GM21576 (cell line): ENCODE results near the gene PDYN.

Experiments
- ATAC-seq: cut with Tn5 transposase; IDR thresholded peaks from one replicate; pipeline ENCODE4 v1.9.1; 2021; ENCODE audit warnings: mild to moderate bottlenecking, moderate library complexity; ENCODE audit not compliant: unreplicated experiment

PDYN gene

GRCh38 chr20:1952737-1953530 is 40.9 kb downstream of the PDYN start:
- peak; percentile 76 for ATAC-seq

- ATAC-seq = no peak
Measured at GRCh38 chr20:1951436-1952115, 42.3 kb downstream of the PDYN start.

DNA sequence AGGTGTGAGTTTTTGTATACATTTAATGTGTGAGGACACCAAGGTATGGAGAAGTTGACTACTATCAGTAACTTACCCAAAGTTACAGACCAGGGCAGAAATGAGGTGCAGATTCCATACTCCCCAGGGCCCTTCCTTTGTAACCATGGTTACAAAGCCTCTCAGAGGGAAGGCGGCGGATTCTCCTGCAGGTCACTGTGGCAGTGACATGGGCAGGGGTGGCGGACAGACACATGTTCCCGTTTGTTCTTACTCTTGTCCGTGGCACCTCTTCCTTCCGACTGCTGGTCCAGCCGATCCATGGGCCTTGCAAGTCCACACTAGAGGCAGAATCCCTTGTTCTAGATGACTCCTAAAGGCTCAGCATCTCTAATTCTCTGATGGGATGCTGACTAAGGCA is 43.0 kb downstream of the PDYN start:
- no peak for ATAC-seq

DNA sequence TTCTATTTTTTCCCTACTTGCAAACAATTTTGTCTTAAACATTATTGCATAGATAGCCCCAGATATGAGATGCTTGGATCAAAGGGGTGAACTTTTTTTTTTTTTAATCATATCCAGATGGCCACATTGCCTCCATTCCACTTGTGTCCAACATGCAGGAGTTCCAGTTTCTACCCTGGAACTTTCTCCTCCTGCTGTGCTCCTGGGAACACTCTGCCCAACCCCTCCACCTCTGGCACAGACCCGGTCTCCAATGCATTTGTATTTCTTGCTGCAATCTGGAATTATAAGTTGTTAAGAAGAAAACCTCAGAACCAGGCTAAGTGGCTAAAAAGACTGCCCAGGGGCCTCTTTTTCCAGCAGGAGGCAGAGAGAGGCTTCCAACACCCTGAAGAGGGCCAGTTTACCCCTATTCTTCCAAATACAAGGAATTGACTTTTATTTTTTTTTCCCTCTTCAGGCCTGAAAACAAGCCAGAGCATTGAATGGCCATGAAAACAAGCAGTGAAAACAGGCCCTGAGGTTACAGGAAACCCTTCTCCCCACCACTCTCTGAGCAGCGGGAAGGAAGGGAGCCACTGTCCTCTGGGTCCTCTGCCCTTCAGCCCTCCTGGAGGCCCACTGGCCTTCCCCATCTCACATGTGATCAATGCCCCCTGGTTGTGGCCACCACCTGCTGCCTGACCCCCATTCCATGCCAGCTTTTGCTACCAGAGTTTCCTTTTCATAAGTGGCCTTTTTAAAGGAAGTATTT is 44.3 kb downstream of the PDYN start:
- ATAC-seq = no peak

GRCh38 chr20:1947535-1947846 is 46.4 kb downstream of the PDYN start:
- ATAC-seq = no peak

GRCh38 chr20:1946762-1947534 is 46.9 kb downstream of the PDYN start:
- no peak for ATAC-seq

- ATAC-seq = no peak
Measured at GRCh38 chr20:1946442-1946761, 47.5 kb downstream of the PDYN start.

GRCh38 chr20:1945660-1946059 is 48.2 kb downstream of the PDYN start:
- no peak for ATAC-seq

DNA sequence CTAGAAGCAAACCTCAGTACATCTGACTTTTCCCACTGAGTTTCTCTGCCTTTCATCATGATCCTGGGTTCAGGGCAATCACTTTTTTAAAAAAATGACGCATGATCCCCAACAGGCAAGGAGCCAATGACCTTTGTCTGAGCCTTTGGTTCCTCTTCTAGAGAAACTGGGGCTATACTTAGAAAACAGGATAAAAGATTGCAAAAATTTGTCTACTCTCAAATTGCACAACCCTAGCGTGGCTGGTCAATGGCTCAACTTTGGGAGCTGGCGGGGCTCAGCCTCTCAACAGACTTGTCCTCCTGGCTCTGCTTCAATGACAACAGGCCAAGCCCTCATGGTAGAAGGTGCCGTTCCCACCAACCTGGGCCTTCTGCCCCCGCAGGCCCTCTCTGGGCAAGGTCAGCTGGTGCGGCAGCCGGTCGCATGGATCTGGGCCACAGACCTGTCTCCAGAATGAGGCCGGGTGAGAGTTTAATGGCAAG is 48.7 kb downstream of the PDYN start:
- no peak for ATAC-seq

- ATAC-seq = no peak
Measured at GRCh38 chr20:1944345-1945091, 49.3 kb downstream of the PDYN start.

GRCh38 chr20:1943275-1944002 is 50.4 kb downstream of the PDYN start:
- no peak for ATAC-seq

DNA sequence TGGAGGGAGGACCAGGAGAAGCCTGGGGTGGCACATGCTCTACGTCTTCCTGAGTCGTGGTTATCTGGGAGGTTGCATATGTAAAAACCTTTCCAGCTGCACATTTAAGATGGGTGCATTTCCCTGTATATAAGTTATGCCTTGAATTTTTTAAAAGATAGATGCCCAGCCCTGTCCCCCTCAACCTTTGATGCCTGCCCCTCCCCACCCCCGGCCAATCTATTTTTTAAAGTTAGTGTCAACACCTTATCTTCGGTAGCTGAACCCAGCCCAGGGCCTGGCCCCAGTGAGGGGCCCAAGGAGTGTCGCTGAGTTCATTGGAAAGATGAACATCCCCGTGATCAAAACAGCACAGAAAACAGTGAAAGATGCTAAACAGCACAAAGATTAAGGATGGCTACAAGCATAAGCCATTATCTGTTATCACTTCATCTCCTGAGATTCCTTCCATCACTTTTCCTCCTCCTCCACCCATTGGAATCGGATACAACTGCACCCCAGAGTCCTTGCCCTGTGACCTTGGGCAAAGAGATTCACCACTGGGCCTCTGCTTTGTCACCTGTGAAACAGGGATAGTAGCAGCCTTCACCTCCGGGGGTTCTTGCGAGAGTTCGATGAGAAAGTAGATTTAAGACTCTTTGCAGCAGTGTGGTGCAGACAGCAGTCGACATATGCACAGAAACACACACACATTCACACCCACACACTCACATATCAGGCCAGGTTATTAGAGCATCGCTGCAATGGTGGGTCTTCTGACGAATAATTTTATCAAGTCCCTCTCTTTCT is 51.2 kb downstream of the PDYN start:
- ATAC-seq = no peak

DNA sequence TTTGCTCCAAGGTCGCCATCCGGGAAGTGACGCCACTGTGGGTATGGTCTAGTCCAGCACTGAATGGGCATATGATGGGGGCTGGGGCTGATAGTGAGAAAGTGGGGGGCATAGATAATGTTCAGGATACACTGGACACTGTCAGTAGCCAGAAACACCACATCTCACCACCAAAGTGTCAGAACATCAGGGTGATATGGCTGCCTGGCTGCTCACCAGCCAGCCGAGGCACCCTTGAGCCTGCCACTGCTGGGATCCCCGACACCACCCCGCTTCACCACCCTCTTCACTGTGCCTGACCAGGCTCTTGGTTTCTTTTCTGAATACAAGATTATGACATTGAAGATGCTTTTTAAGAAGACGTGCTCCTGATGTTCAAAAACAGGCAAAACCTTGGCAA is 51.8 kb downstream of the PDYN start:
- ATAC-seq = no peak

DNA sequence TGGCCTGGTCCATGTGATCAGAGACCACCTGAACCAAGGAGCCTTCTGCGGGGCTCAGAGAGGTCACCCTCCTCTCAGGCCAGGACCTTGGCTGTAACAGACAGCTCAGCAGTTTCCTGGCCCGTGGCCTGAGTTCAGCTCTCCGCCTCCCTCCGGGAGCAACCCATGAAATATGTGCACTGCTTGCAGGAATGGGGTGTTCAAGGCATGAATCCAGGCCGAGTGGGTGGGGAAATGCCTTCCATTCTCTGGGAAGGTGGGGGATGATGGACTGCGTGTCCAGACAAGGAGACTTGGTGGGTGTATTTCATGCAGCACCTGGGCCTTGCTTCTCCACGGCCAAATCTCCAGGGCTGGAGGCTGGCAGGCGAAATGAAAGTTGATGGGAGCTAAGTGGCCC is 52.6 kb downstream of the PDYN start:
- no peak for ATAC-seq

- no peak for ATAC-seq
Measured at GRCh38 chr20:1940581-1940980, 53.3 kb downstream of the PDYN start.

- no peak for ATAC-seq
Measured at GRCh38 chr20:1939270-1939595, 54.6 kb downstream of the PDYN start.

DNA sequence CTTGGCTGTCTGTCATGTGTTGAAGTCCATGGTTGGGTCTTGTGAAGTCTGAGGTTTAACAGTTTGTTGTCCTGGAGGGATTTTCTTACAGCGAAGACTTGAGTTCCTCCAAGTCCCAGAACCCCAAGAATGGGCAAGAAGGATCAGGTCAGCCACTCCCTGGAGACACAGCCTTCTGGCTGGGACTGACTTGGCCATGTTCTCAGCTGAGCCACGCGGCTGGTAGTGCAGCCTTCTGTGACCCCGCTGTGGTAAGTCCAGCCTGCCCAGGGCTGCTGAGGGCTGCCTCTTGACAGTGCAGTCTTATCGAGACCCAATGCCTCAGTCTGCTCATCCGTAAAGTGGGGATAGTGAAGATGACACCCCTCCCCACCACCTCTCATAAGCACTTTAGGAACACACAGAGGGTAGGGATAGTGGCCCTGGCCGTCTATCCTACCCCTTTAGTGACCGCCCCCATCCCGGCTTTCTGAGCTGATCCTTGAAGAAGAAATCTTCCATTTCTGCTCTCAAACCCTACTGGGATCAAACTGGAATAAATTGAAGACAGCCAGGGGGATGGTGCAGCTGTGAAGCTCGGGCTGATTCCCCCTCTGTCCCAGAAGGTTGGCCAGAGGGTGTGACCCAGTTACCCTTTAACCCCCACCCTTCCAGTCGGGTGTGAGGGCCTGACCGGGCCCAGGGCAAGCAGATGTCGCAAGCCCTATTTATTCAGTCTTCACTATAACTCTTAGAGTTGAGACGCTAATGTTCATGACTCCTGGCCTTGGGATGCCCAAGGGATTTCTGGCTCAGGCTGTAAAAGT is 55.2 kb downstream of the PDYN start:
- no peak for ATAC-seq

GRCh38 chr20:1937316-1937976 is 56.4 kb downstream of the PDYN start:
- ATAC-seq = no peak
